HG03432 (cell line): ENCODE data around the gene TUB.

ENCODE experiments used
- ATAC-seq: cut with Tn5 transposase; IDR thresholded peaks from one replicate; pipeline ENCODE4 v1.9.1; 2021; ENCODE audit warnings: mild to moderate bottlenecking, moderate library complexity; ENCODE audit not compliant: unreplicated experiment

The TUB gene

DNA sequence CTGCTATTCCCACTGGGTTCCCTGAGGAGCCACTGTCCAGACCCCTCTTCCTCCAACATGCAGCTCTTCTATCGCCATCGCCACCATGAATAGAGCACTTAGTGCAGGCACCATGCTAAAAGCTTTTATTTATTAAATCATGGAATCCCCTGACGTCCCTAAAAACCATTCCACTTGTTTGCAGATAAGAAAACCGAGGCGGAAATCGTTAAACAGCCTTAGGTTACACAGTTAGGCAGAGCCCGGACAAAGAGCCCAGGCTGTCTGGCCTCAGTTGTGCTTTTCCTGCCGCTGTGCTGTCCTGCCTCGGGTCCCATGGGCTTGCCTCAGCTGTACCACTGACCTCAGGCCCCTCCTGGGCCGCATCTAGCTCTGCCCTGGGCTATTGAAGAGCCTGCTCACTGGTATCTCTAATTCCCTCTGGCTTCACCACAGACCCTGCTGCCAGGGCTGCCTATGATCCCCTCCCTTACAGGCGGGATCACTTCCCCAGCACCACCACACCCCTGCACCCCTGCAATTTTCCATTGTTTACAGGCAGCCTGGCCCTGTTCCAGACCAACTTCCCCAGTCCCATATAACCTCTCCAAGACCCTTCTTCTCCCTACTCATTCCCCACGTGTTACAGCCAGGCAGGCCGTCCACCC lies 13.0 kb upstream of the TUB start:
- ATAC-seq, result no peak

DNA sequence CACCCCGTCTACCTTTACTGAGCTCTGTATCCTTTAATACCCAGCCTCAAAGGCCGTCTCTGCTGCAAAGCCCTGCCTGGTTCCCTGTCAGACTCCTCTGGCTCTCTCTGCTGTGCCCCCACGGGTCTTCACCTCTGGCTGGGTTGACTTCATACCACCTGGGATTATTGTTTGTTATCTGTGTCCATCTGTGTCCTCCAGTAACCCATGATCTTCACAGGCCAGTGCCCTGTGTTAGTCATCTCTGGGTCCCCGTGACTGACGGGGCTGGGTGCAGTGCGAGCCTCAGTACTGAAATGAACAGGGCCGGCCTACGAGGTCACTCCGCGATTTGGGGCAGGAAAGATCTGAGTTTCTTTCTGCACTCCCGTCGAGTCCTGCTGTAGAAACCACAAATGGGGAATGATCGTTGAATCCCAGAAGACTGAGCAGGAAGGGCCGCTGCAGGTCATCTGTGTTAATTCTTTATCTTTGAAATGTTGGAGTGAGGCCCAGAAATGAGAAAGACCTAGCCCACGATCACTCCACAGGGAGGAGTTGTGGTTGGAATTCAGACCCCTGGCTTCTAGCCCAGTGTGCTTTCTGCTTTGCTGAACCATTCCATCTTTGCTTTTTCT lies 12.3 kb upstream of the TUB start:
- ATAC-seq, result no peak

DNA sequence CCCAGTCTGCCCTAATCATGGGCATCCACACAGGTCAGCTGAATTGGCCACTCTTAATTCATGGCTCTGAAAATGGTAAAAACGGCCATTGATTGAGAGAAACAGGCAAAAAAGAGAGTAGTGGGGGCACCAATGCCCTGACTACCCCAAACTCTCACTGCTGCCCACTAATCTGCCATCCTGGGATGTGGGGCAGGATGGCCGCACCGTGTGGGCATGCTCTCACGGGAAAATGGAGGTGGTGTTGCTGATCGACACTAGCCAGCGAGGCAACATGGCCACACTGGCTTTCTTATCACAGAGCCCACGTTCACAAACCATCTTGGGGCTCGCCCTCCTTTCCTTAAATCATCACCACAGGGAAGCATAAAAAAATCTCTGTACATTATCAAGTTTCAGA lies 11.2 kb upstream of the TUB start:
- no peak for ATAC-seq

DNA sequence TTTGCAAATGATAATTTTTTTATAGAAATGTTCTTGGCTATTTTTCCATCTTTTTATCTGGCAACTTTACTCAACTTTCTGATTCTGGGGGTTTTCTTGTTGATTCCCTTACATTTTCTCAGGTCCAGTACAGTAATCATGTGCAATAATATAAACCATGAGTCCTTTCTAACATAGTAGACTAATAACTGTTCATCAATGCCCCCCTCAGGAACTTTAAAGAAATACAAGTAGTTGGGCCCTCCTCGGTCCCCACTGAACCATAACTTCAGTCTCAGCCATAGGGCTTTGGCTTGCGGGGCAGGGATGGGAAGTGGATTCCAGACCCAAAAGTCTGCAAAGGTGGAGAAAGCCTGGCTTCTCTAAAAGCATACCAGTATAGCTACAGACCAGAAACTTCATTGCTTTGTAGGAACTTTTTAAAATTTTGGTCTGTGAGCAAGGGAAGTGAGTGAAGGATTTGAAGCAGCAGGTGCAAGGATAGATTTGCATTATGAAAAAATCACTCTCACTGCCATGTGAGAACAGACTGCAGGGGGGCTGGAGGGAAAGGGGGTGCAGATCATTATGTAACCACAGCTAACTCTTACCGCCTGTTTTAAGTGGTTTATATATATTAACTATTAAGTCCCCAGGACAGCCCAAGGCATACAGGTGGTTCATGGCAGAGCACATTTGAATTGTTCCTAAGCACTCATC lies 10.4 kb upstream of the TUB start:
- peak; percentile 71 for ATAC-seq

DNA sequence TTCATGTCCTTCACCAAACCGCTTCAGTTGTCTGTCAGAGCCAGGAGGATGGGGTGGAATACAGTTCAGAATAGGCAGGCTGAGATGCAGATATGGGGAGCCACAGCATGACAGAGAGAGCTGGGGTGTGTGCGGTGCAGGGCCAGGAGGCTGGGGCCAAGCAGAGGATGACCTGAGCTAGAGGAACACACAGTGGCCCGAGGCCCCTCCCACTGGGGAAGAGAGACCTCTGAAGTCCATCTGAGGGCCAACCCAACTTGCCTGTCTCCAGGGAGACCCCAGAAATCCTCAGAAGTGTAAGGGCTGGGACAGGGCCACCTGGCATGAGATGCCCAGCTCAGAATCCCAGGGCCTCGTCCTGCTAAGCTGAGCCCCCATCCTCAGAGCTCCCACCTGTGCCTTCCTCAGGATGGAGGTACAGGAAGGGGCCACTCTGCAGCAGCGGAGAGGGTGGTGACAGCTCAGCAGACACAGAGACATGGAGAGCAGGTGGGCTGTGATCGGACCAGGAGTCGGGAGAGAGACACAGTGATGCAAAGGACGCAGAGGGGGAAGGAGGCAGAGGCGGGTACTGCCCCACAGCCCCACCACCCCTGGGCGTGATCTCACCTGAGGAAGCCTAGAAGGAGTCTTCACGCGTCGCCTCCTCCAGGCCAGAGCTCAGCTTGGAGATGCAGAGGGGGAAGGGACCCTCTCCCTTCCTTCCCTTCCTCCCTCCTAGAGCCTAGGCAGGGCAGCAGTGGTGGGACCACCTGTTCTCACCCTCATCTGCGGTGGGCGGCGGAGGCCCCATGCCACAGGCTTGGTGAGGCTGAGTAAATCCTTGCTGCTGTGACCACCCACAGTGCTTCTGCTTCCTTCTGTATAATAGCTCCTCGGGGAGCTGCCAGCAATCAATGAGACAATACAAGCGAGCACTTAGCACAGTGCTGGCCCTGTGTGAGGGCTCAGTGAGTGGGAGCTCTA lies 9.1 kb upstream of the TUB start:
- no peak for ATAC-seq

DNA sequence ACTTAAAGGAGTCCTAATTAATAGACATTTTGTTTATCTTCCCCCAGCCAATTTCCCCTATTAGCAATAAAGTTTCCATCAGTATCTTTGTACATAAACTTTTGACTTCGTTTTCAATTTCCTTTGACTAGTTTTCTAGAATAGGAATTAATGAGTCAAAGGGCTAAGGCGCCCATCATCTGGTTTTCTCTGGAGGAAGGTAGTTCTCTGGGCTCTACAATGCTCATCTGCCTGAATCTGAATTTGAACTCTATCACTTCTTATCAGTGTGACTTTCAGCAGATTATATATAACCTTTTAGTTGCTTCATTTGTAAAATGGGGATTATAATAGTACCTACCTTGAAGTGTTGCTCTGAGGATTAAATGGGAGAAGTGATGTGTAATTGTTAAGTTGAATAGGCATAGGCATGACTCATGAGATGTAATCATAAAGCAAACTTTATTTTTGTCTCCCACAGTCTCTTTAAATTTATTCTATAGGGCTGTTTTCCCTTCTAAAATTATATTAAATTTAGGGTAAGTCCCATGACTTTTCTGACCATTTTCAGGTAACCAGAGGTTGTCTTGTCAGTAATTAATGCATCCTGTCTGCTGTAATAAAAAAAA lies 5.8 kb upstream of the TUB start:
- ATAC-seq, result no peak

DNA sequence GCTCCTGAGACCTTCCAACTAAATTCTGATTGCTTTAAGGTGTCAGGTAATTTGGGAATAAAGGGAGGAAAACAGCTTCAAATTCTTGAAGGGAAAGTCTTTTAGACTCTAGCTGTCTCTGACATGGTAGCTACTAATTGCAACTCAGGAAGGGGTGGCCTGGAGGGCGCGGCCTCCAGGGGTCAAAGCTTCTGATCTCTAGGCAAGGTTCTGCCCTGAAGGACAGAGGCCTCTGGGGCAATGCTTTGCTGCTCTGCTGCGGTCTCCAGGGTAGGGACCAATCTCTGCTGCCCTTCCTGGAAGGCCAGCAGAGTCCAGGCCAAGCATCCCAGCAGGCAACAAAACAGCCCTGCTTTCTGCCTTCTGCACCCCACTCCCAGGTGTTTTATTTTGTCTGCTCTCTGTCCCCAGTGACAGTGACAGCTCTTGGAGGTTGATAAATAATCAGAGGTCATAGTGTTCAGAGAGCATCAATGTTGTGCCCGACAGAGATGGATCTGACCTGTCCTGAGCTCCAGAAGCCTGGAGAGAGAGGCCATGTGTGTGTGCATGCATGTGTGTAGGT lies 1.8 kb upstream of the TUB start:
- ATAC-seq, result no peak

DNA sequence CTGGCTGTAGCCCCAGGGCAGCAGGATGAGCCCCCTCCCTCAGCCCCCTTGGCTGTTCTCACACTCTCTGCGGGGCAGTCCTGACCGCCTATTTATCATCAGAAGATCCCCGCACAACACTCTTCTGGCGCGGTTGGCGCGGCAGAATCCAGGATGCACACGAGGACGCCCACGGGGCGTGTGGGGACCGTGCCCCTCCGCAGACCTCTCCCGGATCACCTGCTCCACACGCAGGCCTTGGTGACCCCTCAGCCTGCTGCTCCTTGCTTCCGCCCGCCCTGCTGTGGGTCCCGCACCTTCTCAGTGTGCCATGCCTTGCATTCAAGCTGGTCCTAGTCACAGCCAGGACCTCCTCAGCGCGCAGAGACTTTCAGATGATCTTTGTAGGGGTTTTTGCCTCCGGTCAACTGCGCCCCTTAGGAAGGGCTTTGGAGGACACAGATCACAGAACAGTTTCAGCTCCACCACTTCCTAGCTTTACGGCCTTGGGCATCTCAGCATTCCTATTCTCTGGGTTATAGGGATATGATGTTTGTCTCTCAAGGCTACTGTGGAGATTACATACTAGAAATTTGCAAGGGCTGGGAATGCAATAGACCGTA lies 841 bp upstream of the TUB start:
- ATAC-seq, result no peak

DNA sequence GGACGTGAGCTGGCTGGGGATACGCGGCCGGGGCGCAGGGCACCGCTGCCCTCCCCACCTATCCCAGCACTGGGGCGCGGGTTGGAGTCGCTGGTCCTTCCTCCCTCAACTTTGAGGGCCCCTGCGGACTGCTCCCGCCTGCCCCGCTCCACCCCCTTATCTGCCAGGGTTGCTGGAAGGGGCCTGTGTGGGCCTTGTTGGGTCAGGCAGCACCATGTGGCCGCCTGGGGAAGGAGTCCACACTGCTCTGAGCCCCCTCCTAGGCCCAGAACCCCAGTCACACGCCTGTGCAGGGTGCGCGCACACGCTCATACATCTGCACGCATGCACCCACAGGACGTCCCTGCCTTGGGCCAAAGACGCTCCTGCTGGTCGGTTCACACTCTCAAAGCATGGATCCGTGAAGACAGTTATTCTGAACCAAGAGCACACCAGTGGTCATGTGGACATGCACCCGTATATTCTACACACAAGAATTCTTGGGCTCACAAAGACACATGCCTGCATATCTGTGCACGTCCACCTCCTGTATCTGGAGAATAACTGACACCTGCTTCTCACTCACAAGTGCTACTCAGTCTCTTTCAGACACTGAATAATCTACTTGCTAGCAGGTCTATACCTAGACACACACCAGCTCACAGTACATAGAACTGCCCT lies 710 bp downstream of the TUB start:
- ATAC-seq, result no peak

DNA sequence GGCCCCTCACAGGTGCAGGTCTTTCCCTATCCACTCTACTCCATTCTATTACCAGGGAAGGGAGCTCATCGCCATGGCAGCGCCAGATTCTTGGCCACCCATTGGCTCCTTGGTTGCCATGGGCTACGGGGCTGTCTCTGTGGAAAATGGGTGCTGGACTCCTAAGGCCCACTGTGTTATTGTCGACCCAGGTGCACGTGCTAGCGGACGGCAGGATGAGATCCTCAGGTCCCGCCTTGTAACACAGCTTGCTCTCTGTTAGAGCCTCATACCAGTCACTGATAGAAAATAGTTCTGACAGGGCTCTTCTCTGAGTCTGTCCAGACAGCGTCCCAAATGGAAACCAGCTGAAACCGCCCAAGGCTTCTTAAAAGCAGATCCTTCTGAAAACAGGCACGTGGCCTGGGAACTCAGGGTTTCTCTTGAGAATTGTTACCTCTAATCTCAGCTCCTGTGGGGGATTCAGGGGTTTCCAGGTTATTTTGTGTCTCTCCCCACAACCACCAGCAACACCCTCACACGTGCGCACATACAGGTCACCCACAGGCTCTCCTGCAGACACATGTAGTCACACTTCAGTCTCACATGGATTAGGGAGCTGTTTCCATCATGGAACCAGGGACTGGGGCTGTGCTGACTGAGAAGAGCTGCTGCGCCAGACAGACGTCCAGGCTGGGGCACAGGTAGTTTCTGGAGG lies 1.5 kb downstream of the TUB start:
- no peak for ATAC-seq

DNA sequence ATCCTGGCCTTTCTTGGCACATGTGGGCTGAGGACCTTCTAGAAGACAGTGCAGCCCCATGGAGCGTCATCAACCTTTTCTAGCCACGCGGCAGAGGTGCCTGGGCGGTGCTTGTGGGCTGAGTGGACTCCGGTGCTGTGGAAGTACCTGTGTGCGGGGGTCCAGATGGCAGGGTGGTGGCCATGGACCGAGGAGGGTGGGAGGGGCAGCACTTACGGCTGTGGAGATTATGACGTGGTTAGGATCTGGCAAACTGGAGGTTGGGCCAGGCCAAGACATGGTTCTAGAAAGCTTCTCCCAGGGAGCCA lies 2.0 kb downstream of the TUB start:
- no peak for ATAC-seq

DNA sequence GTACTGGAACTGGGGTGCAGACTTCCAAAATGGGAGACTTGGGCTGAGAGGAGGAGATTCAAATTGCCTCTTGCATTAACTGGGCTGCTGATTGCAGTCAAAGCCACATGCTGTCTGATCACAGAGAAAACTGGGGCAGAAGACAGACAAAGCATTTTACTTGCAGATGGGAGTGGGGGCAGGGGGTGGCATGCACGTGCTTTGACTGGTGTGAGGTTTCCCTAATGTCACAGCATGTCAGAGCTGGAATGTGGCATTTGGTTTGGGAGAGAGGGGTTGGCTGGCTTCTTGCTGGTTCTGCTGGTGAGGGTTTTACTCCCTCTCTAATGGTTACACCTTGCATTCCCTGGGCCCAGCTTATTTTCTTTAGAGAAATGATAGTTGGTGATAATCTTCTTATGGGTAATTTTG lies 2.9 kb downstream of the TUB start:
- no peak for ATAC-seq

DNA sequence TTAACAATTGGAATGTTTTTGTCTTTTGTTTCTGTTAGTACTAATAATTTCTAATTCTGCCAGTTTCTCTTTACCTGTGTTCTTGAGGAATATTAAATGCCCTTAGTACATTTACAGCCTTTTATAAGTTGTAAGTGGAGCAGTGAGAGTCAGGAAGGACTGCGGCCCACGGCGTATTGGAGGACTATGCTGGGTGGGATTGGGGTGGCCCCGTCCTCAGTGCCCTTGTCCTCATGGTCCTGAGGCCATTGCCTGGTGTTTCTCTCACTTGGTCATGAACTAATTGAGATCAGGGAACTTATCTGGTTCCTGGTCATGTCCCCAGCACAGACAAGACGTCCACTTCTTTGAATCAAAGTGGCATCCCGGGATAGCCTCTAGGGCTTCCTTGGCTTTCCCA lies 3.3 kb downstream of the TUB start:
- no peak for ATAC-seq

DNA sequence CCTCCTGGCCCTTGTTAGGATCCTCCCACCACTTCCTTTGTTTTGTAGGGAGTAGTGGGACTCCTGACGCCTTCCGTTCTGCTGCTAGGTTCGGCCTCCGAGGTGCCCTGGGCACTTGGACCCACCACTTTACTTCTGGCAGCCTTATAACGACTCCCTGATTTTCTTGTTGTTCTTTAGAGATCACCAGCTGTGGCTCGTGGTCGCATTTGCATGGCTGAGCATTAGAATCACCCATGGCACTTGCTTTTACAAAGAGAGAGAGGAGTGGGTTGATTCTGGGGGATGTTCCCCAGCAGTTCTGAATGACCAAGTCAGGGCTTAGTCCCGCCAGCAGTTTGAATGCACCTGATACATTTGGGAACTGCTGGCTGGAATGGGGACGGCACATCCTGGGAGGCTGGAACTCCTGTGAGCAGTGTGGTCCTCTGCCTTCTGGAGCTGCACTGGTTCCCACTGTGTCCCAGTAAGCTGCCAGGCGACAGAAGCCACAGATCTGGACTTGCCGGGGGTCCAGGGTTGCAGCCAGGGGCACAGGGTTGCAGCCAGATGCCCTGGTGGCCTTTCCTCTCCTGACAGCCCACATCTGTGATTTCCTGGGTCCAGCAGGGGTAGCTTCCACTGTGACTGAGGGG lies 4.1 kb downstream of the TUB start:
- ATAC-seq, result no peak

DNA sequence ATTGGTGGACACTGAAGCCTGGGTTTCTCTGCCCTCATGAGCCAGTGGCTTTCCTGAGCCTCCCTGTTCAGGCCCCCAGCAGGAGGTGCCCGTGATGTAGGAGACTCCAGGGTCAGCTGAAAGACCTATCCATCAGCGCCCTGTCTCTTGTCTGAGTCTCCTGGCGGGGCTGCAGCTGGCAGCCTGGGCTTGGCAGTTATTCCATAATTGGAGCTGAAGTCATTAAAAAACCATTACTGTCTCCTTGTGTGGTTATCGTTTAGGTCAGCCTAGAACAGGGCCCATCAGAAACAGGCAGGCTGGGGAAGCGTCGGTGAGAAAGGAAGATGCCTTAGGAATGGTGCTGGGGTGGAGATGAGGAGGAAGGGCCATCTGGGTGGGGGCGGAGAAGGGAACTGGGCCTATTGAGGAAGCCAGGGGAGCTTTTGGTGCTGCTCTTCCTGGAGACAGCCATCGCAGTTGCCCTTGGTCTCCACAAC lies 5.0 kb downstream of the TUB start:
- ATAC-seq, result no peak

DNA sequence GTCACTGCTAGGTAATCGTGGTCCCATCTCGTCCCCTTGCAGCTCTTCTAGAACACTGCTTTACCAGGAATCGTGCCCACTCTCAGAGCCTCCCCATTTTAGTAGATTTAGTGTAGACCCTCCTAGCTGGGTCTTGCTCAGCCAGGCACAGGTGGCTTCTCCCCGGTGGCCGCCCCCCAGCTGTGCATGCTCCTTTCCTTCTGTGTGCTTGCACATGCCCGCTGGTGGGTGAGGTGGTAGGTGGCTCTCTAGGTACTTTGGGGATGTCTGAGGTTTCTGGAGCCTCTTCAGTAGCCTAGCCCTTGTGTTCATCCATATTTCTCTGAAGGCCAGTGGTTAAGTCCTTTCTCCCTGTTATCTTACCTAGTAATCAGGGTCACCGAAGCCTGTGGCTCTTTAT lies 5.6 kb downstream of the TUB start:
- no peak for ATAC-seq

DNA sequence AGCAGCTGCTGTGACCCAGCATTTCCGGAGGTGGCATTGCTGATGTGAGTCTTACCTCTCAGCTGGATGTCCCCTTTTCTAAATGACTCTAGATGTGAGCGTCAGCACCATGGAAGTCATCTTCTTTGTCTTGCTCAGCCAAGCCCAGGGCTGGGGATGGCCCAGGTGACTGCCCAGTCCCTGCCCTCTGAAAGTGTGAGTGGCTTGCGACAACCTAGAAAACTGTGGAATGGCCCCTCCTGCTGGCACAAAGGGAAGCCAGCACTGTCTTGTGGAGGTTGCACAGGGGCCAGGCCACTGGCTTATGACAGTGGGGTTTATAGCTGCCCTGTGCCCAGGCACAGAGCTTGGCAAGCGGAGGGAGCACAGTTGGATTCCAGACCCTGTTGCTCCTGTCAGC lies 6.2 kb downstream of the TUB start:
- ATAC-seq, result peak; percentile 53

DNA sequence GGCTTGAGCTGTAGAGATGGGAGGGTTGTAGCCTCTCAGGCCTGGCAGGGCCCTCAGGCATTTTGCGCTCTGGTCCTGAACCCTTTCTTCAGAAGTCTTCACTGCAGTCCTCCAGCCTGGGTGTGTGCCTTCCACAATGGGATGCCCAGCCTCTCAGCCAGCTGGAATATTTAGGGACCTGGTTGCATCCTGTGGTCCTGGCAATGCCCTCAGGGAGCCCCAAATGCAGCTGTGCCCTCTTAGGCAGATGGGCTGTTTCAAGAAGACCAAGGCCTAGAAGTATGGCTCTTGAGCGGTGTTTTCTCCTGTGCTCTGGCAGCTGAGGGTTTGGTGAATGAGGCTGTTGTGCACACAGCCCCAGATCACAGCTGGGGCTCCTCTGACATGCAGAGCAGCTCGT lies 6.7 kb downstream of the TUB start:
- no peak for ATAC-seq
